GM18498 (cell line): ENCODE results near the gene PARP11.
A peak's percentile ranks its signal among the peaks of the same experiment; 100 is the strongest.

Experiments used
- ATAC-seq: cut with Tn5 transposase; IDR thresholded peaks from one replicate; pipeline ENCODE4 v1.9.1; 2021; ENCODE audit warnings: mild to moderate bottlenecking, moderate library complexity; ENCODE audit not compliant: unreplicated experiment

PARP11 gene

DNA sequence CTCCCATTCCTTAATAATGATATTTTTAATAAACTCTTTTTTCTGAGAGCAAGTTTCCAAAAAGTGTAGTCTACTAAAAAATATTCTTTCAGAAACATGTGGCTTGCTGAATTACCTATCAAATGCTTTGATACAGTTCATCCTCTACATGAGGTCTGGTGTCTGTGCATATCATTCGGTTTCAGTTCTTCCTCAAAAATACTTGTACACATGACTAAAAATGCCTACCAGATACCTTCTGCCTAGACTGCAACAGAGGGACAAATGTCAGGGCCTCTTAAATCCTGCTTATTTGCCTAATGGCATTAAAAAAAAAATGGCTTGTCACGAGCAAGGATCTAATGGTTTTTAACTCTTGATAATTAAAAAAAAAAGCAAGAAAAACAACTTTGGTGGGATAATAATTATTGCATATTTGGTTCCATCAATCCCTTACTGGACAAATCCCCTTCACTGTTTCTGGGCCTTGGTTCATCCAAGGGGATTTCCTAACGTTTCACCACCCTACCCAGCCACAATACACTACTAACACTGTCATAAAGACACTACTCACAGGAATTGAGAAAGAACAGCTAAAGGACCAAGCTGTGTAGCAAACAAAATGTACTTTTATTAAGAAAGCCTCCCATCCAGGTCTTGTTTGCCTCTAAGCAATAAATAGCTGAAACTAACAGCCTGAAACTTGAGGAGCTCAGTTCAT, 45.7 kb downstream of the PARP11 start:
- ATAC-seq = no peak

DNA sequence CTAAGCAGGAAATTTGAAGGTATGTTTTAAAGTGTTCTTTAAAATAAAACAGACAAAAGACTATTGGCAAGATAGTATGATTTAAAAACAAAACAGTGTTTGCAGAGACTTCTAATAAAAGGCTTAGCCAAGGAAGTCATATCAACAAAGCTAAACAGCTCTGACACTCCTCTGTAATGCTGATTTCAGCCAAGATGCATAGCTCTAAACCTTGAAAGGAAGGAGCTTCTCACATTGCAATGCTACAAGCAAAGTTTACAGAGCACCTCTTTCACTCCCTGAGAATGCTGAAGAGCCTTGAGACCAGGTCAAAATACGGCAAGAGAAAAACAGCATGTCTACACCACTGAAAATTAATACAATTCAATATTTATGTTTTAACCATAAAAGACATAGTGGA, 51.8 kb downstream of the PARP11 start:
- ATAC-seq = no peak

DNA sequence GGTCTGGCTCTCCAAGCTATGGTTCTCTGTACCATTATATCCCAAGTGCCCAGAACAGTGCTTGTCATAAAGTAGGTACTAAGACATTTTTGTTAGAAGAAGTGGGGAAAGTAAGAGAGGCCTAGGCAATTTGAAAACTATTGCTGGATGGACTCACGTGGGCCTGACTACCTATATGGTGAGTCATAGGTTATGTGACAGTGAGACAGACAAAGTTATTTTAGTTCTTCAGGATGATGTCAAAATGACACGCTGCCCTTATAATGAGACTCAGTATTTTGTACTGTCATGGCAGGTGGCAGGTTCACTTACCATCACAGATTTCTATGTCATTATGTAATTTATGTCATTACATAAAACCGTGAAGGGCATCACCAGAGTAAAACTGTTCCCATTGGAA, 53.1 kb downstream of the PARP11 start:
- no peak for ATAC-seq

DNA sequence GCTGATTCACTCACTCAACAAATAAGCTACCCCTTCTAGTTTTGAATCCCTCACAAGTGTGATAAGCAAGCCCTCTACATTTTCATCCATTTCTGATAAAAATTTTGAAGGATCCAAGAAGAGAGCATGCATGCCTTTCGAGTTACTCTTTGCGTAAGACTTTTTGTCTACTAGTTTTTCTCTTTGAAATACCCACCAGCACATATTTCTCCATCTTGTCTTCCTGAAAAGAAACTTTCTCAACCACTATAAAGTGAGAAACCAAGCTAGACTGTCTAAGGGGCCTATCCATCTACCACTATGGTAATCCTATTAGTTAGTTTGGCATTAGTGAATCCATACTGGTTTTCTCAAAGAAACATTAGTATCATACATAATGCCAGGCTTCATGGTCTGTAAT, 56.9 kb downstream of the PARP11 start:
- ATAC-seq = no peak

DNA sequence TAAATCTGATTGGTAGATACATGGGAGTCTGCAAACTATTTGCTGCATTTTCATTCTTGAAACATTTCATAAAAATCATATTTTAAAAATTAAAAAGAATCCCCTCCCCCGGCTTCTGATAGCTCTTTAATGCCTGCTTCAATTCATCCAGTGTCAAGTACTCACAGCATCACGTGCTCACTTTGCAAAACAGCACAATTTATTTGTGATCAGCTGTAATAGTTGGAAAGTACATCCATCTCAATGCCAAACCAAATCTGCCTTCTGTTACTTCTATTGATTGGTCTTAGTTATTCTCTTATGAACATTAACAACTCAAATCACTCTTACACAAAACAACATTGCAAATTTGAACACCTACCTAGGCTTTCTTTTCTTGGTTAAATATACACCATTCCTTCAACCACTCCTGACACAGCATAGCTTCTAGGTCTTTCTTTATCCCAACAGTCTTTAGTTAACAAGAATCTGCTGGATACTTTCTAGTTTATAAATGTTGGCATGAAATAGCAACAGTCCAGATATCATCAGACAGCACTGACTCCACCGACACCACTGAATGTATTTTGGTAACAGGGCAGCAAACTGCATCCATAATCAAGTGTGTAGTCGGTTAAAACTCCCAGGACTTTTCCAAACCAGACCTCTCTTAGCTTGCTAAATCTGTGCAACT, 58.0 kb downstream of the PARP11 start:
- no peak for ATAC-seq

- ATAC-seq = no peak
These were observed 62.7 kb downstream of the PARP11 start for GRCh38 chr12:3810540-3810939.

GRCh38 chr12:3810016-3810370, 63.2 kb downstream of the PARP11 start:
- no peak for ATAC-seq

GRCh38 chr12:3809357-3810015, 63.7 kb downstream of the PARP11 start:
- ATAC-seq = no peak

DNA sequence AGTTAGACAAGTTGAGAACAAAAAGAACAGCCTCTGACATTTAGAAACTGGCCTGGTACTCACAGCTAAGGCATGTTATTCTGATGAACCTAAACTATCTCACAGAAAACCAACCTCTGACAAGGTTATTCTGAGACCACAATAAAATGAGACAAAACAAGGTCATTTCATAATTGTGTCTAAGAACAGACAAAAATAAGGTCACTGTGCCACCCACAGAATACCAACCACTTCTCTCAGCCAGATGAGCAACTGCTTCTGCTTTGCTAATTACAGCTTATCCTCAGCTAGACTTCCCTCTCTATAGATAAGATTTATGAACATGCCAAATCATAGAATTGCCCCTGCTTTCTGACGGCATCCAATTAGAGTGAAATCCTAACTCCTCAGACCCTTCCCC, 68.1 kb downstream of the PARP11 start:
- no peak for ATAC-seq

- peak; percentile 48 for ATAC-seq
These were observed 69.2 kb downstream of the PARP11 start for GRCh38 chr12:3803865-3804472.

- no peak for ATAC-seq
These were observed 70.5 kb downstream of the PARP11 start for GRCh38 chr12:3802721-3803120.

DNA sequence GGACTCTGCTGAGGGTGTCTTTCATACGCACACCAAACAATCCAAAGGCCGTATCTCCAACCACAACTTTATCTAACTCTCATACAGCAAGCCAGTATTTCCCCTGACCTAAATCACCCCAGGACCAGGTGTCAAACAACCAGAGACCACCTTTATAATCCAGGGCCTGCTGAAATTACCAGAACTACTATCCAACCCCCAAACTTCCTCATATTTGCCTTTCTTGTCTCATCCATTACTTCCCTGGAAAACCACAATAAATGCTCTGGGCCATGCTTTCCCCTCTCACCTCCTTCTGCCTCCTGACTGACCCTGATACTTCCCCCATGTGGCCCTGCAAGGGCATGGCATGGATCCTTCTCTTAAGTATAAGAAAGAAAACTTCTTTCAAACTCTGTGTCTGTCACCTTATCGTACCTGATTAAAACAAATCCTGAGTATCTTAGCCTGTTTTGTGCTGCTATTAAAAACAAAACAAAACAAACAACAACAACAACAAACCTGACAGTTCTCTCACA, 75.6 kb downstream of the PARP11 start:
- no peak for ATAC-seq

DNA sequence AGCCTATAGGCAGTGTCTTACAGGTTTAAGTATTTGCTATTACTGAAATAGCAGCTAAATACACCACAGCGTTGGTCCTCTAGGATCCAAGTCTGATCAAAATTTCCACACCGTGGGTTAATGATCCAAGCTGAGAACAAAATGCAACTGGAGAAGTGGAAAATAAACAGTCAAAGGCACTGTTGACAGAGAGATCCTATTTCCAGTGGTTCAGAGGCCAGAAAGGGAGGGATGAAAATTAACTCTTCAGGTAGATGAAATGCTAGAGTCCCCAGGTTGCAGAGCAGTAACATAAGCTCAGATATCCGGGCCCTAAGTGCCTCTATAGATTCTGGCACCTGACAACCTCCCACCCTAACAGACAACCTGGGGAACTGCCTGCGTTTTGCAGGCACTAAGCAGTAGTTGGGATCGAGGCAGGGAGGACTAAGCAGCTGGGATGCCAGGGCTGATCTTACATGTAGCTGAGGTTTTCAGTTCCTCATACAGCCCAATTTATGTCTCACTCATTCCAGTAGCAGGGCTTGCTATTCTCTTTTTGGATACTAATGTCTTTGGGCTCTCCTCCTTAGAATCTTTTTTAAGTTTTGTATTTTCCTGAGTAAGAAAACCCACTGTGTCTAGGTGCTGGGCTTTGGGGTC, 77.6 kb downstream of the PARP11 start:
- no peak for ATAC-seq

DNA sequence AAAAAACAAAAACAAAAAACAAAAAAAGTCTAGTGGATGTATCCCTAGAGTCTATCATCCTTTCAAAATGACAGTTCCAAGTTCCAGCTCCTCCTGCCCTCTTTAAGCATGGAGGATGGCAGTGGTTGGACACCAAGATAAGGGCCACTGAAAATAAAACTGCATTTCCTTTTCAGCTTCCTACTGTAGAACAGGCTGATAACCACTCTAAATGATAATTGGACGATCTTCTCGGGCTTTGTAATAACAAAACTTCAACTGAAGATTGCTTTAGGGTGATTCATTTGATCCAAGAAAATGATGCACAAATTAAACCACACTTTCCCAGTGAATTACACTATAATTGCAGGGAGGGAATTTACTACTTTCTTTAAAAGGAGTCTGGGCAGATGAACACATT, 78.1 kb downstream of the PARP11 start:
- no peak for ATAC-seq

DNA sequence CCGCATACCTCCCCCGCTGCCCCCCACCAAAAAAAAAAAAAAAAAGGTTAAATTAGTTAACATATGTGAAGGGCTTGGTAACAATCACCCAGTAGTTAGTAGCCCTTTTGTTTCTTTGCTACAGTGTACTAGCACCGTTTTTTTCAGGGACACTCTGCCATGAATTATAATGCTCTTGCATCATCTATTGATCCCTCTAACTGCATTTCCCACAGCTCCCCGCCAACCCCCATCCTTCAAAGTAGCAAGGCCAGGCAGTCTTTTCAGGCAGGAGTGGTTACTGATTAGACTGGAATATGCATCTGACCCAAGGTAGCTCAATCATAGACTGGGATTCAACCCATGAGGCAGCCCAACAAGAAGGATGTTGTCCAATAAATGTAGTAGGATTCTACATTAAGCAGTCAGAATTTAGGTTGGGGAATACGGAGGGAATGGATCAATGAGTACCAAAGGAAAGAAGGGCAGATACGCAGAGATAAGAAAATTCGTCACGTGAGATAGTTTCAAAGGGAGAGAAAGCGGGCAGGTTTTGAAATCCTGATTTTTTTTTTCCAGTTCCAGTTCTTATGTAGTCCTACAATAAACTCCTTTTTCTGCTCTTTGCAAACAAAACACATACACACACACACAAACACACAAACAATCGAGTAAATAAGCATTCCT, 80.4 kb downstream of the PARP11 start:
- ATAC-seq = no peak

GRCh38 chr12:3791256-3791874, 81.8 kb downstream of the PARP11 start:
- ATAC-seq = no peak

- ATAC-seq = no peak
These were observed 82.6 kb downstream of the PARP11 start for GRCh38 chr12:3790642-3791041.

- ATAC-seq = no peak
These were observed 83.4 kb downstream of the PARP11 start for GRCh38 chr12:3789838-3790237.

GRCh38 chr12:3777206-3777809, 95.9 kb downstream of the PARP11 start:
- no peak for ATAC-seq
